K562 treated with DMSO at 1 percent for 12 hours (cell line): ENCODE measurements around the gene UQCRQ. TPM values are rescaled to one million over a fixed set of nuclear protein-coding genes. Genes with fewer than 3 reads are reported as not detected.

ENCODE experiments used
- total RNA-seq: library from RNA; unstranded; fragments of 300-600 nt; gene quantifications from 2 replicates; pipeline ENCODE4 v1.2.3, GENCODE V29; 2022; ENCODE audit not compliant: insufficient read depth

The UQCRQ gene
- 164 and 351 TPM in 2 replicates for total RNA-seq

DNA sequence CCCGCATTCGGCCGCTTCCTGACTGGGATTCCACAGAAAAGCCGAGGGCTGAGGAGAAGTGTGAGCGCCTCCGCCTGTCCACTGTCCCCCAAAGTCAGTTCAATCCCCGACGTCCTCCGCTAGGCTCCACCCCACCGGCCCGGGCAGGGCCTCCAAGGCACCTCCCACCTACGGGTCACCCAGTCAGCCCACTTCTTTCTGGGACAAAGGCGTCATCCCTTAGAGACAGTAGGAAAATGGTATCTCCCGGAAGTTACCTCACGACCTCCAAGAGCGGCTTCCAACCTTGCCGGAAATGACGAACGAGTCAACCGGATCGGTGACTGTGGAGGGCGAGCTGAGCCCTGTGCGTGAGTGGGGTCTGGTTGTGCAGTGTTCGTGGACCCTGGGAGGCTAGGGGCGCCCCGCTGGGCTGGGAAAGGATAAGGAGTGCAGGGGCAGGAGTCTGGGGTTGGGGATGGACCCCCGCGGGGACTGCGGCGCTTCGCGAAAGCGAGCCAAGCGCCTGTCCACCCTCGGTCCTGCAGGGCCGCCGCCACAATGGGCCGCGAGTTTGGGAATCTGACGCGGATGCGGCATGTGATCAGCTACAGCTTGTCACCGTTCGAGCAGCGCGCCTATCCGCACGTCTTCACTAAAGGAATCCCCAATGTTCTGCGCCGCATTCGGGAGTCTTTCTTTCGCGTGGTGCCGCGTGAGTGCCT is at the start of gene UQCRQ, which contains the start of gene GDF9:
Gene UQCRQ (plus strand): TSS at position 301 of the 704 bp plus-strand sequence. CDS start 240 bp downstream, at position 541.
Gene GDF9 (minus strand): TSS at position 128 of the 704 bp plus-strand sequence. CDS start 1,936 bp downstream, outside the sequence.

DNA sequence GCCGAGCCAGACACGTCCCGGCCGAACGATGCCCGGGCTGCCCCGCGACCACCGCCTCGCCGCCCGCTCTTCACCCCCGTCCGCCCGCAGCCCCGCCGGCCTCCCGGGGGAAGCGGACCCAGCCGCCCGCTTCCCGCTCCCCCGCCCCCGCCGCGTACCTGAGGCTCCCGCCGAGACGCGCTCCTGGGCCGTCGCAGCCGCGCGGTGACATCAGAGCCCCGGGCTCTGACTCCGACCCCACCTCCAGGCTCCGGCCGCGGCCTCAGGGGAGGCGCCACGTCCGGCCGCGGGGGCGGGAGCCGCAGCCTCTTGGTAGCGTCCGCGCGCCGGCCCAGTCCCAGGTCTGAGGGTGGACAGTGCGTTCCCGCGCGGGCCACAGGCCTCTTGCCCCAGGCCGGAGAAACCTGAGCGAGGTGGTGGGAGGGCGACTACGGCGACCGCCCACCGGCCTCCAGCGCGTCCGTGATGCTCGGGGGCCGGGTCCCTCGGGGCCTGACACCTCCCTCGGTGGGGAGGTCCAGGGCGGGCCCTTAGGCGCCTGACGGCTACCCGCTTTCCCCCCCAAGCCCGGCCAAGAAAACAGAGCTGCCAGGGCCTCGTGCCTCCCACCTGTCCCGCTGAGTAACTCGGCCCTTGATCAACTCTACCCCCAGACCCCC is 35.9 kb upstream of the UQCRQ start, which contains the start of gene SHROOM1:
Gene SHROOM1 (minus strand): TSS at position 212 of the 659 bp plus-strand sequence. CDS start 4,507 bp downstream, outside the sequence.

DNA sequence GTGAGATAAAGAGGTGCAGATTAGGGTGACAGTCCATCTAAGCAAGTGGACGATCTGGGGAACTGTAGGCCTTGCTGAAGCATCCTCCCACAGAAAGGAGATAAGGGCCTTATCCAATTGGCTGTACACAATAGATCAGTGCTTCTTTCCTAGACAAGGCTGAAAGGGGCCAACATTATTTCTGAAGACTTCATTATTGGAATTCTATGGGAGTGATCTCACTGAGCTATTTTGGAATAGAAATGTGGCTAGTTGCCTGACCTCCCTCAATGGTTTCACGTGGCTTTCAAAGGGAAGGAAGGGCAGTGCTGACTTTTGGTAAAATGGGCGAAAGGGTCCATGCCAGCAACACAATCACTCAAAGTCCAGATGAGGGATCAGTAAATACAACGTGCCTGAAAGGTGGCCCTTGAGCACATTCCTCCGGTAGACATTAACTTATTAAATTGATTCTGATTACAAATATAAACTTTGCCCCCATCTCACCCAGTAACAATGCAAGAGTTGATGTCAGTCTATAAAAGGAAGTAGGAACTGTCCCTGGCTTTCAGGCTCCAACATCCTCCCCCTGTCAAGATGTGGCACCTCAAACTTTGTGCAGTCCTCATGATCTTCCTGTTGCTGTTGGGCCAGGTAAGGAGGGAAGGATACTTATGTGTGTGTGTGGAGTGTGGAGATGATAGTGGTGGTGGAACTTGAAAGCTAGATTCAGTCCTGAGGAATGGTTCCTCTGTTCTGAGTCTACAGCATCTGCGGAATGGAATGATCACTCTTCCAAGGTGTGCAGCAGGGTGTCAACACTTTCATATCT is 6.9 kb downstream of the UQCRQ start, which contains the start of gene LEAP2:
Gene LEAP2 (plus strand): TSS at position 550 of the 811 bp plus-strand sequence. CDS start 27 bp downstream, at position 577.

Other genes with a start within 250 kb of the UQCRQ start
- gene IL13, start 208.5 kb upstream of the UQCRQ start, total RNA-seq, result not detected in 2 replicates
- not detected in 2 replicates for gene IL4, start 192.7 kb upstream of the UQCRQ start, total RNA-seq
- 3.6 and 5.4 TPM in 2 replicates for gene KIF3A, start 129.1 kb upstream of the UQCRQ start, total RNA-seq
- gene CCNI2, start 119.2 kb upstream of the UQCRQ start, total RNA-seq, result 6.4 and 10.8 TPM in 2 replicates
- 32.5 and 94.8 TPM in 2 replicates for gene SEPTIN8, start 89.4 kb upstream of the UQCRQ start, total RNA-seq
- not detected in 2 replicates for gene SOWAHA, start 53.3 kb upstream of the UQCRQ start, total RNA-seq
- 21.6 and 40.0 TPM in 2 replicates for gene SHROOM1, start 36.0 kb upstream of the UQCRQ start, total RNA-seq
- not detected in 2 replicates for gene GDF9, start 173 bp upstream of the UQCRQ start, total RNA-seq
- gene LEAP2, start 7.0 kb downstream of the UQCRQ start, total RNA-seq, result 0.96 and 5.3 TPM in 2 replicates
- 2.5 and 27.3 TPM in 2 replicates for gene AFF4, start 97.0 kb downstream of the UQCRQ start, total RNA-seq
- gene ZCCHC10, start 159.9 kb downstream of the UQCRQ start, total RNA-seq, result 45.8 and 46.9 TPM in 2 replicates
- 41.8 and 89.5 TPM in 2 replicates for gene HSPA4, start 185.4 kb downstream of the UQCRQ start, total RNA-seq